ENCODE results near the gene NUMB. TPM values are rescaled to one million over a fixed set of nuclear protein-coding genes. Genes with fewer than 3 reads are reported as not detected.

NUMB gene
- total and polyA plus RNA-seq, 2 of the 4 experiments (the other 2 are of a cell fraction), result 45.9 to 114 TPM

DNA sequence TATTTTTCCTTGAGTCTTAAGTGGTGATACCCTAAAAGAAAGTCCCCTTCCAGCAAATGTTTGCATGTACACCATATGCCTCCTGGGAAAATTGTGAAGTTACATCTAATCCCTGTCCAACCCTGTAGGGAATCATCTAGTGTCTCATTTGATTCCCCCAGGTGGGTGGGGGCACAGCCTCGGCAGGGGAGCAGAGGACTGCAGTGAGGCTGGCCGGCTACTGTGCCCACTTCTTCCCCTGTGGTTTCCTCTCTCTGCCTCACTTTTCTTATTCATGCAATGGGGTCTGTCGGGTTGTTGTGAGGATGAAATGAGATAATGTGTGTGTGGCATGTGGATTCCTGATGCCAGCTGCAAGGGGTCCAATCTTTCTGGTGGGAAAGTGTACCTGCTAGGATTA, 215.0 kb downstream of the NUMB start:
- Histone ChIP-seq H4K20me1 (ENCODE audit: insufficient read depth, low read length) (peaks cover 5% of the 10 kb centered on the region; the same call in 1 of the 2 replicates), H3K14ac (replicated peaks; ENCODE audit: low read depth, low read length) (no peak overlapping the region), H3K27me3 (ENCODE audit: control insufficient read depth, insufficient read depth, low read length) (peaks cover 21% of the 10 kb centered on the region), H4K91ac (ENCODE audit: insufficient read depth, low read depth, low read length) (no peak overlapping the region), H3K23ac (ENCODE audit: low read depth, low read length) (no peak overlapping the region), H2AK5ac (ENCODE audit: low read depth, low read length) (no peak overlapping the region), H3K9ac (ENCODE audit: low read depth, low read length) (no peak overlapping the region), H3K4ac (ENCODE audit: low read depth, low read length) (no peak overlapping the region), H2BK5ac (ENCODE audit: low read depth, low read length, poor library complexity, severe bottlenecking) (no peak overlapping the region), H3K36me3 (ENCODE audit: control insufficient read depth, insufficient read depth, low read length) (no peaks in the 10 kb centered on the region), H3K18ac (ENCODE audit: low read depth, low read length) (no peak overlapping the region), H2AFZ (replicated peaks; ENCODE audit: low read length, poor library complexity) (no peak overlapping the region), H3K4me1 (ENCODE audit: control insufficient read depth, insufficient read depth, low read length) (peaks cover 13% of the 10 kb centered on the region), H3K4me3 (ENCODE audit: insufficient read depth, low read depth, low read length) (no peak overlapping the region), H3K56ac (ENCODE audit: extremely low read depth, insufficient read depth, low read length) (no peak overlapping the region), H2BK15ac (ENCODE audit: low read depth, low read length) (no peak overlapping the region), H4K5ac (ENCODE audit: low read depth, low read length) (no peak overlapping the region), H3K27ac (ENCODE audit: insufficient read depth, low read length) (no peak overlapping the region), H2BK20ac (ENCODE audit: low read depth, low read length) (no peak overlapping the region), H2AK9ac (replicated peaks; ENCODE audit: low read depth, low read length, poor library complexity) (no peak overlapping the region), H3K79me1 (ENCODE audit: low read depth in 1 of 2, low read length in 2 of 2) (peaks cover 0 to 11% of the 10 kb centered on the region in 2 experiments; a peak in 2 of 4 replicates), H3K9me1 (ENCODE audit: insufficient read depth, low read length) (peaks cover 10% of the 10 kb centered on the region), H2BK120ac (ENCODE audit: low read depth, low read length) (no peak overlapping the region), H4K8ac (ENCODE audit: low read depth in 2 of 2, low read length in 2 of 2) (no peak overlapping the region), H3K4me2 (ENCODE audit: low read depth, low read length) (no peak overlapping the region), H3K9me3 (ENCODE audit: control insufficient read depth, insufficient read depth, low read length) (peaks cover 2% of the 10 kb centered on the region)
- dilution Hi-C loops (cut with HindIII; ENCODE audit: low sequenced_read_pairs, unreplicated experiment), result no loop called here
- BruUV-seq (replicated peaks), result no TSS peak
- intact Hi-C loops (cut with micrococcal nuclease), result no loop called here
- ChIA-PET POLR2A (ENCODE audit: unreplicated experiment) (interaction anchor here (0.8 kb wide), 1 partner anchor 13 kb away, joined by 16 read pairs; no protein-coding TSS in a partner anchor), CTCF (no interaction called here)
- DNase-seq (no peak), ATAC-seq (ENCODE audit: low read depth) (no peak)
- in situ Hi-C loops (cut with MboI; ENCODE audit: low sequenced_read_pairs), result no loop called here
- WGBS, 2 experiments (ENCODE audit: extremely low coverage in 2 of 2, insufficient read length in 1 of 2), result no CpG with 5 or more reads among the region's 3 CpGs
- no peak for TF ChIP-seq FOS (IDR thresholded peaks at IDR 0.05; ENCODE audit: low read depth, low read length)
- TF ChIP-seq BHLHE40 (IDR thresholded peaks at IDR 0.05; ENCODE audit: low read depth, low read length), result no peak
- no peak for TF ChIP-seq POLR2A (IDR thresholded peaks at IDR 0.05; ENCODE audit: low read depth, low read length)
- no peak for TF ChIP-seq CEBPB (IDR thresholded peaks at IDR 0.05; ENCODE audit: low read depth, low read length)
- TF ChIP-seq RAD21 (IDR thresholded peaks at IDR 0.05; ENCODE audit: low read length), result no peak
- no peak for TF ChIP-seq SMC3 (IDR thresholded peaks at IDR 0.05; ENCODE audit: low read depth, low read length)
- TF ChIP-seq RCOR1 (IDR thresholded peaks at IDR 0.05; ENCODE audit: insufficient replicate concordance, low read length), result no peak
- no peak for TF ChIP-seq MAFK (IDR thresholded peaks at IDR 0.05; ENCODE audit: low read depth, low read length)
- no peak for TF ChIP-seq RFX5 (IDR thresholded peaks at IDR 0.05; ENCODE audit: low read depth, low read length)

Measured in IMR-90 (cell line).